GM19324 (cell line): ENCODE data around the gene PPP4R1.
"Not testable (repeated sequence)": the region's sequence is repeated elsewhere in the genome, so short reads cannot be mapped to it uniquely, and the experiment has no call there.

Source experiments
- ATAC-seq: cut with Tn5 transposase; IDR thresholded peaks from one replicate; pipeline ENCODE4 v1.9.1; 2021; ENCODE audit warnings: mild to moderate bottlenecking, moderate library complexity; ENCODE audit not compliant: unreplicated experiment, low FRiP score

PPP4R1 gene

GRCh38 chr18:9614401-9615279 is at the start of gene PPP4R1:
Gene PPP4R1, minus strand, starts transcription at chr18:9614559. Its CDS starts 75 bp downstream, at chr18:9614484.
- ATAC-seq: peak; percentile 67

- ATAC-seq: no peak
Observed at GRCh38 chr18:9663377-9663776, 49.0 kb upstream of the PPP4R1 start.

GRCh38 chr18:9661564-9661963 is 47.2 kb upstream of the PPP4R1 start:
- ATAC-seq: no peak

GRCh38 chr18:9659499-9660375 is 45.4 kb upstream of the PPP4R1 start:
- no peak for ATAC-seq

GRCh38 chr18:9658087-9658641 is 43.8 kb upstream of the PPP4R1 start:
- ATAC-seq: no peak

- no peak for ATAC-seq
Observed at GRCh38 chr18:9655232-9655767, 40.9 kb upstream of the PPP4R1 start.

- no peak for ATAC-seq
Observed at GRCh38 chr18:9653390-9653789, 39.0 kb upstream of the PPP4R1 start.

- no peak for ATAC-seq
Observed at GRCh38 chr18:9649164-9649540, 34.8 kb upstream of the PPP4R1 start.

GRCh38 chr18:9648431-9649163 is 34.2 kb upstream of the PPP4R1 start:
- no peak for ATAC-seq

GRCh38 chr18:9647496-9648323 is 33.4 kb upstream of the PPP4R1 start:
- no peak for ATAC-seq

- no peak for ATAC-seq
Observed at GRCh38 chr18:9643549-9643948, 29.2 kb upstream of the PPP4R1 start.

GRCh38 chr18:9642799-9643462 is 28.6 kb upstream of the PPP4R1 start:
- no peak for ATAC-seq

- not testable (repeated sequence) for ATAC-seq
Observed at GRCh38 chr18:9641081-9641480, 26.7 kb upstream of the PPP4R1 start.

GRCh38 chr18:9638886-9639285 is 24.5 kb upstream of the PPP4R1 start:
- ATAC-seq: no peak

- no peak for ATAC-seq
Observed at GRCh38 chr18:9637036-9637767, 22.8 kb upstream of the PPP4R1 start.

- ATAC-seq: no peak
Observed at GRCh38 chr18:9634856-9635255, 20.5 kb upstream of the PPP4R1 start.

GRCh38 chr18:9631814-9632496 is 17.6 kb upstream of the PPP4R1 start:
- ATAC-seq: no peak

GRCh38 chr18:9630444-9630843 is 16.1 kb upstream of the PPP4R1 start:
- ATAC-seq: no peak
